Kidney capillary endothelial cell (primary cell): ENCODE measurements around the gene ACOXL.
"Not testable (repeated sequence)": the region's sequence is repeated elsewhere in the genome, so short reads cannot be mapped to it uniquely, and the experiment has no call there.

ENCODE experiments used
- DNase-seq: peaks from one replicate; pipeline ENCODE4 v3.0.0-alpha.2; 2018; ENCODE audit warnings: low spot score

ACOXL gene

GRCh38 chr2:111041398-111042202, 309.2 kb downstream of the ACOXL start:
- no peak for DNase-seq

- DNase-seq, result no peak
Measured at GRCh38 chr2:111042261-111042660, 309.9 kb downstream of the ACOXL start.

- no peak for DNase-seq
Measured at GRCh38 chr2:111042772-111043771, 310.7 kb downstream of the ACOXL start.

GRCh38 chr2:111044066-111044465, 311.7 kb downstream of the ACOXL start:
- DNase-seq, result no peak

GRCh38 chr2:111045236-111045635, 312.9 kb downstream of the ACOXL start:
- DNase-seq, result not testable (repeated sequence)

- no peak for DNase-seq
Measured at GRCh38 chr2:111045771-111046444, 313.5 kb downstream of the ACOXL start.

GRCh38 chr2:111046670-111047069, 314.3 kb downstream of the ACOXL start:
- DNase-seq, result no peak

- DNase-seq, result no peak
Measured at GRCh38 chr2:111048856-111049768, 316.7 kb downstream of the ACOXL start.

- DNase-seq, result no peak
Measured at GRCh38 chr2:111049792-111050640, 317.6 kb downstream of the ACOXL start.

GRCh38 chr2:111050701-111051376, 318.5 kb downstream of the ACOXL start:
- DNase-seq, result no peak

GRCh38 chr2:111052621-111053020, 320.2 kb downstream of the ACOXL start:
- DNase-seq, result no peak

- no peak for DNase-seq
Measured at GRCh38 chr2:111053266-111053665, 320.9 kb downstream of the ACOXL start.

- DNase-seq, result no peak
Measured at GRCh38 chr2:111053825-111054515, 321.6 kb downstream of the ACOXL start.

- DNase-seq, result no peak
Measured at GRCh38 chr2:111054791-111055691, 322.7 kb downstream of the ACOXL start.

- no peak for DNase-seq
Measured at GRCh38 chr2:111055735-111056134, 323.4 kb downstream of the ACOXL start.

- no peak for DNase-seq
Measured at GRCh38 chr2:111057045-111057444, 324.7 kb downstream of the ACOXL start.

GRCh38 chr2:111057721-111058120, 325.3 kb downstream of the ACOXL start:
- DNase-seq, result no peak

- DNase-seq, result no peak
Measured at GRCh38 chr2:111058264-111058663, 325.9 kb downstream of the ACOXL start.
